Tibial nerve (tissue), 4 donors: Measurements from ENCODE around the gene DMKN.

Experiments
- EP300 ChIP-seq, 2 donors: sonication (generic); formaldehyde crosslinking; IDR thresholded peaks; one replicate each; pipeline ENCODE4 v1.6.1; 2017; ENCODE audit warnings: antibody characterized with exemption in 2 of 2, mild to moderate bottlenecking in 1 of 2
- POLR2A ChIP-seq, 2 donors: fragments of 450-650 bp; IDR thresholded peaks; one replicate each; pipeline ENCODE4 v1.6.1; 2017; ENCODE audit warnings: antibody characterized with exemption in 2 of 2, mild to moderate bottlenecking in 2 of 2, moderate library complexity in 2 of 2
- TF ChIP-seq, protein P1 (sequence below), 5 experiments: fragments of 200-600 bp in 3 of 5; fragments of 450-650 bp in 2 of 5; sonication (generic) in 3 of 5; IDR thresholded peaks; one replicate each; pipeline ENCODE4 v1.5.1; 2016 to 2019; ENCODE audit warnings: antibody characterized with exemption in 5 of 5, mild to moderate bottlenecking in 3 of 5, moderate library complexity in 2 of 5

DNA sequence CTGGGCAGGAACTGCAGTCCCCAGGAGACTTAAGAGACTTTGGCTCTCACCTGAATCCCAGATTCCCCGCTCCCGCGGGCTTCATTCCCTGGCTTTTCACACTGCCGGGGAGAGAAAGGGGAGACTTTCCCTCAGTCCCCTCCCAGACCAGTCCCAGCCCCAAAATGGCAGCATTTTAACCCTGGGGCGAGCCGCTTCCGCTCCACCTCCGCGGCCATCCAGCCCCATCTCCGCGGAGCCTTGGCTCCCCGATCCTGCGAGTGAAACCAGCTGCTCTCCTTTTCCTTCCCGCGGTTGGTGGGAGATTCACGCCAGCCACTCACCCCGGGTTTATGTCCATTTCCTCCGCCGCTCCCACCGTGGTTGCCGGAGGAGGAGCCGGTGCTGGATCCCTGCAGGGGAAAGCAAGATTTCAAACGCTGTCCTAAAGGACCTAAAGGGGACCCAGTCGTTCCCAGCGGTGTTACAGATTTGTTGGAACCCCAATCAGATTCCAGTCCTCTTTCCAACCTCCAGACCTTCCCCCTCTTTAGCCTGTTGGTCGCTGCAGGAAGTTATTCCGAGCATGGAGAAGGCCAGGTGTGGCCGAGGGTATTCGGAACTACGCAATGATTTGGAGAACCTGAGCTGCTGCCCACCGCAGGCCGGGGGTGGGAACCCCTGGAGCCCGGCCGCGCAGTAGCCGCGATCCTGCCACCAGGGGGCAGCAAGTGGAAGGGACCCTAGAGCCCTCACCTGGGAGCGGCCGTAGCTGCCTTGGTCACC is 3.4 kb downstream of the DMKN start:
- TF ChIP-seq, protein P1, sequence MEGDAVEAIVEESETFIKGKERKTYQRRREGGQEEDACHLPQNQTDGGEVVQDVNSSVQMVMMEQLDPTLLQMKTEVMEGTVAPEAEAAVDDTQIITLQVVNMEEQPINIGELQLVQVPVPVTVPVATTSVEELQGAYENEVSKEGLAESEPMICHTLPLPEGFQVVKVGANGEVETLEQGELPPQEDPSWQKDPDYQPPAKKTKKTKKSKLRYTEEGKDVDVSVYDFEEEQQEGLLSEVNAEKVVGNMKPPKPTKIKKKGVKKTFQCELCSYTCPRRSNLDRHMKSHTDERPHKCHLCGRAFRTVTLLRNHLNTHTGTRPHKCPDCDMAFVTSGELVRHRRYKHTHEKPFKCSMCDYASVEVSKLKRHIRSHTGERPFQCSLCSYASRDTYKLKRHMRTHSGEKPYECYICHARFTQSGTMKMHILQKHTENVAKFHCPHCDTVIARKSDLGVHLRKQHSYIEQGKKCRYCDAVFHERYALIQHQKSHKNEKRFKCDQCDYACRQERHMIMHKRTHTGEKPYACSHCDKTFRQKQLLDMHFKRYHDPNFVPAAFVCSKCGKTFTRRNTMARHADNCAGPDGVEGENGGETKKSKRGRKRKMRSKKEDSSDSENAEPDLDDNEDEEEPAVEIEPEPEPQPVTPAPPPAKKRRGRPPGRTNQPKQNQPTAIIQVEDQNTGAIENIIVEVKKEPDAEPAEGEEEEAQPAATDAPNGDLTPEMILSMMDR (IDR thresholded peaks at IDR 0.05), result peak; percentile 84 to 89 (median 87)
- TF ChIP-seq POLR2A (IDR thresholded peaks at IDR 0.05) (no peak), EP300 (IDR thresholded peaks at IDR 0.05) (no peak)
